ENCODE results near the gene CHST15.

CHST15 gene

DNA sequence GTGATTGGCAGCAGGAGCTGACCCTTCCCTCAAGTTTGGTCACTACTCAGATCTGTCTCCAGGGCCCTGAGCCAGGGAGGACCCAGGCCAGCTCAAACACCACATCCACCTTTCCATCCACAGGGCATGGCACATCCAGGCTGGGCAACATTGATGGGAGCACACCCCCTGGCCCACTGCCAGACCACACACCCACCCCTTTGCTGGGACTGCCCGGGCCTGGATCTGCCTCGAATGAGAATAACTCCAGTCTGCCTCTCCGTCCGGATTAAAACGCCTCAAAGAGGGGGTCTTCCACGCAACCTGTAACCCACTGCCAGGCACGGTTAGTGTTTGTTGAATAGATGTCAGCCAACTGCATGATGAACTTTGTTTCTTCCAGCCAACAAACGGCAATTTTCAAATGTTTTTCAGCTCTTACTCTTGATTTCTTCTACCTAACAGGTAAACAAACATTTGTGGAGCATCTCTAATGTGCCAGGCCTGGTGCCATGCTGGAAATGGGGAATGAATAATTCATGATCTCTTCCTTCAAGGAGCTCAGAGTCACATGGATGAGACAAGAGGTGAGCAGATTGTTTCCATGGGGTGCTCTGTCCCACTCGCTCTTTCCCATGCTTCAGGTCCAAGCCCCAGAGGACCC, 41.0 kb upstream of the CHST15 start:
- no peak overlapping the region for H3K4me3 ChIP-seq (ENCODE audit: low read depth, low read length)
- ChIA-PET POLR2A (no interaction called here), CTCF (no interaction called here)
- no peak for DNase-seq (ENCODE audit: low read depth, low spot score)
- TF ChIP-seq, protein P1, sequence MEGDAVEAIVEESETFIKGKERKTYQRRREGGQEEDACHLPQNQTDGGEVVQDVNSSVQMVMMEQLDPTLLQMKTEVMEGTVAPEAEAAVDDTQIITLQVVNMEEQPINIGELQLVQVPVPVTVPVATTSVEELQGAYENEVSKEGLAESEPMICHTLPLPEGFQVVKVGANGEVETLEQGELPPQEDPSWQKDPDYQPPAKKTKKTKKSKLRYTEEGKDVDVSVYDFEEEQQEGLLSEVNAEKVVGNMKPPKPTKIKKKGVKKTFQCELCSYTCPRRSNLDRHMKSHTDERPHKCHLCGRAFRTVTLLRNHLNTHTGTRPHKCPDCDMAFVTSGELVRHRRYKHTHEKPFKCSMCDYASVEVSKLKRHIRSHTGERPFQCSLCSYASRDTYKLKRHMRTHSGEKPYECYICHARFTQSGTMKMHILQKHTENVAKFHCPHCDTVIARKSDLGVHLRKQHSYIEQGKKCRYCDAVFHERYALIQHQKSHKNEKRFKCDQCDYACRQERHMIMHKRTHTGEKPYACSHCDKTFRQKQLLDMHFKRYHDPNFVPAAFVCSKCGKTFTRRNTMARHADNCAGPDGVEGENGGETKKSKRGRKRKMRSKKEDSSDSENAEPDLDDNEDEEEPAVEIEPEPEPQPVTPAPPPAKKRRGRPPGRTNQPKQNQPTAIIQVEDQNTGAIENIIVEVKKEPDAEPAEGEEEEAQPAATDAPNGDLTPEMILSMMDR (IDR thresholded peaks at IDR 0.05; ENCODE audit: insufficient read depth, low read length, missing control alignments) = no peak

GRCh38 chr10:124132876-124133275, 39.5 kb upstream of the CHST15 start:
- CTCF ChIA-PET = no interaction called here

GRCh38 chr10:124132306-124132705, 38.9 kb upstream of the CHST15 start:
- H3K4me3 ChIP-seq (ENCODE audit: low read depth, low read length) = no peak overlapping the region
- ChIA-PET CTCF (no interaction called here), POLR2A (no interaction called here)
- TF ChIP-seq, protein P1 (IDR thresholded peaks at IDR 0.05; ENCODE audit: insufficient read depth, low read length, missing control alignments) = no peak
- no peak for DNase-seq (ENCODE audit: low read depth, low spot score)

More at GRCh38 chr10:124132876-124133275, 39.5 kb upstream of the CHST15 start:
- POLR2A ChIA-PET = no interaction called here
- TF ChIP-seq, protein P1 (IDR thresholded peaks at IDR 0.05; ENCODE audit: insufficient read depth, low read length, missing control alignments) = no peak
- no peak for DNase-seq (ENCODE audit: low read depth, low spot score)
- no peak overlapping the region for H3K4me3 ChIP-seq (ENCODE audit: low read depth, low read length)

DNA sequence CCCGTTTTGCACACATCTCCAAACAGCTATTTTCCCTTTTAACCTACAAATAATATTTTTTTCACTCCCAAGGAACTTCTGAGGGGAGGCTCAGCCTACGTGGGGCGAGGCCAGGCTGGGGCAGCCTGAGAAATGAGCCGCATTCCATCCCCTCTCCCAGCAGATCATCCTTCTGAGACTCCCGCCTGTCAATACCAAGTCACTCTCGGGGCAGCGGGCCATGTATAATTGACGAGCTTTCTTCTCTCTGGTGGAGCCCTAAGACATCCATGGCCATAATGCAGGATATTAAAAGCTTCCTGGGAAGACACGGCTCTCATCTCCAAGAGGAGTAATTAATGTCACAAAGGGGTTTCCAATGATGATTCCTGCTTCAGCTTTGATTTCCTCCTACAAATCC, 37.8 kb upstream of the CHST15 start:
- ChIA-PET CTCF (interaction anchor here (0.9 kb wide), 1 partner anchor 260 kb away, joined by 3 read pairs; no protein-coding TSS in a partner anchor), POLR2A (no interaction called here)
- no peak overlapping the region for H3K4me3 ChIP-seq (ENCODE audit: low read depth, low read length)
- DNase-seq (ENCODE audit: low read depth, low spot score) = no peak
- TF ChIP-seq, protein P1 (IDR thresholded peaks at IDR 0.05; ENCODE audit: insufficient read depth, low read length, missing control alignments) = no peak

GRCh38 chr10:124130198-124130900, 37.0 kb upstream of the CHST15 start:
- DNase-seq (ENCODE audit: low read depth, low spot score) = no peak
- no peak overlapping the region for H3K4me3 ChIP-seq (ENCODE audit: low read depth, low read length)
- CTCF ChIA-PET = interaction anchor here (0.9 kb wide), 1 partner anchor 260 kb away, joined by 3 read pairs; no protein-coding TSS in a partner anchor
- POLR2A ChIA-PET = no interaction called here
- TF ChIP-seq, protein P1 (IDR thresholded peaks at IDR 0.05; ENCODE audit: insufficient read depth, low read length, missing control alignments) = no peak

GRCh38 chr10:124129471-124129870, 36.1 kb upstream of the CHST15 start:
- no peak for DNase-seq (ENCODE audit: low read depth, low spot score)
- TF ChIP-seq, protein P1 (IDR thresholded peaks at IDR 0.05; ENCODE audit: insufficient read depth, low read length, missing control alignments) = no peak
- ChIA-PET POLR2A (no interaction called here), CTCF (no interaction called here)
- H3K4me3 ChIP-seq (ENCODE audit: low read depth, low read length) = no peak overlapping the region

Measured in AG04449 (cell line).